Measurements from ENCODE around the gene PDAP1.
"Not testable (repeated sequence)": the region's sequence is repeated elsewhere in the genome, so short reads cannot be mapped to it uniquely, and the experiment has no call there.

The PDAP1 gene

DNA sequence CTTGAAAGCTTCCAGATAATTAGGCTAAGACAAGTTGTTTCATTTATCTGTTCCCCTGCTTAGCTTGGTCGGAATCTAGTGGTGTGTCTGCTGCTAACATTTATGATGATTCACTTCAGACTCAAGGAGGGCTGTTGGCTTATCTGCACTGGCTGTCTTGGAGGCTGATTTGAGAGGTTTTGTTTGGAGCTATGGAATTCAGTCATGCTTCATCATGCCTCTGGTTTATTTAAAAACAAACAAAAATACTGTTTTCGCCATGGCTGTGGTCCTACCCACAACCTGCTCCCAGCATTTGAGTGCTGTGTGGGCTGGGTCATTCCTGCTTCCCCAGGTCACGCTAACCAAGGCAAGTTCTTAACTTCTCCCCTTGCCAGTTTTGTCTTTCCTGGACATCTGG, 45.6 kb downstream of the PDAP1 start:
- Histone ChIP-seq H3K27me3 (ENCODE audit: control insufficient read depth, insufficient read depth, low read length) (no peaks in the 10 kb centered on the region), H3K36me3 (ENCODE audit: control insufficient read depth, insufficient read depth, low read length) (peaks cover 65% of the 10 kb centered on the region), H3K9ac (ENCODE audit: low read depth, low read length) (no peak overlapping the region), H3K27ac (ENCODE audit: low read depth, low read length) (no peak overlapping the region), H3K4me3 (ENCODE audit: low read depth, low read length) (no peak overlapping the region), H3K9me3 (ENCODE audit: control insufficient read depth, insufficient read depth, low read length) (no peaks in the 10 kb centered on the region), H3K4me1 (ENCODE audit: control insufficient read depth, insufficient read depth, low read length) (peaks cover 15% of the 10 kb centered on the region)

- Histone ChIP-seq H3K9ac (ENCODE audit: low read depth, low read length) (no peak overlapping the region), H3K4me3 (ENCODE audit: low read depth, low read length) (no peak overlapping the region), H3K4me1 (ENCODE audit: control insufficient read depth, insufficient read depth, low read length) (no peaks in the 10 kb centered on the region), H3K27ac (ENCODE audit: low read depth, low read length) (no peak overlapping the region), H3K27me3 (ENCODE audit: control insufficient read depth, insufficient read depth, low read length) (no peaks in the 10 kb centered on the region), H3K9me3 (ENCODE audit: control insufficient read depth, insufficient read depth, low read length) (no peaks in the 10 kb centered on the region), H3K36me3 (ENCODE audit: control insufficient read depth, insufficient read depth, low read length) (peaks cover 62% of the 10 kb centered on the region)
Measured at GRCh38 chr7:99359465-99360154, 48.8 kb downstream of the PDAP1 start.

DNA sequence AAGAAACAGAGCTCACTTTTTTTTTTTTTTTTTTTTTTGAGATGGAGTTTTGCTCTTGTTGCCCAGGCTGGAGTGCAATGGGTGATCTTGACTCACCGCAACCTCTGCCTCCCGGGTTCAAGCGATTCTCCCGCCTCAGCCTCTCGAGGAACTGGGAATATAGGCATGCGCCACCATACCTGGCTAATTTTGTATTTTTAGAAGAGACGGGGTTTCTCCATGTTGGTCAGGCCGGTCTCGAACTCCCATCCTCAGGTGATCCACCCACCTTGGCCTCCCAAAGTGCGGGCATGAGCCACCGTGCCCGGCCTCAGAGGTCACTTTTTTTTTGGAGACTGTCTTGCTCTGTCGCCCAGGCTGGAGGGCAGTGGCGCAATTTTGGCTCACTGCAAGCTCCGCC, 49.9 kb downstream of the PDAP1 start:
- H3K27ac ChIP-seq (ENCODE audit: low read depth, low read length); H3K9me3 ChIP-seq (ENCODE audit: control insufficient read depth, insufficient read depth, low read length); H3K4me3 ChIP-seq (ENCODE audit: low read depth, low read length); H3K4me1 ChIP-seq (ENCODE audit: control insufficient read depth, insufficient read depth, low read length); H3K27me3 ChIP-seq (ENCODE audit: control insufficient read depth, insufficient read depth, low read length); H3K9ac ChIP-seq (ENCODE audit: low read depth, low read length): not testable (repeated sequence)
- H3K36me3 ChIP-seq (ENCODE audit: control insufficient read depth, insufficient read depth, low read length), result peaks cover 59% of the 10 kb centered on the region

- Histone ChIP-seq H3K9ac (ENCODE audit: low read depth, low read length) (no peak overlapping the region), H3K36me3 (ENCODE audit: control insufficient read depth, insufficient read depth, low read length) (peaks cover 53% of the 10 kb centered on the region), H3K27me3 (ENCODE audit: control insufficient read depth, insufficient read depth, low read length) (no peaks in the 10 kb centered on the region), H3K4me1 (ENCODE audit: control insufficient read depth, insufficient read depth, low read length) (no peaks in the 10 kb centered on the region), H3K4me3 (ENCODE audit: low read depth, low read length) (no peak overlapping the region), H3K27ac (ENCODE audit: low read depth, low read length) (no peak overlapping the region), H3K9me3 (ENCODE audit: control insufficient read depth, insufficient read depth, low read length) (no peaks in the 10 kb centered on the region)
Measured at GRCh38 chr7:99357701-99358490, 50.5 kb downstream of the PDAP1 start.

GRCh38 chr7:99355098-99355497, 53.3 kb downstream of the PDAP1 start:
- Histone ChIP-seq H3K36me3 (ENCODE audit: control insufficient read depth, insufficient read depth, low read length) (peaks cover 58% of the 10 kb centered on the region), H3K27ac (ENCODE audit: low read depth, low read length) (no peak overlapping the region), H3K4me1 (ENCODE audit: control insufficient read depth, insufficient read depth, low read length) (no peaks in the 10 kb centered on the region), H3K9ac (ENCODE audit: low read depth, low read length) (no peak overlapping the region), H3K27me3 (ENCODE audit: control insufficient read depth, insufficient read depth, low read length) (no peaks in the 10 kb centered on the region), H3K9me3 (ENCODE audit: control insufficient read depth, insufficient read depth, low read length) (no peaks in the 10 kb centered on the region), H3K4me3 (ENCODE audit: low read depth, low read length) (no peak overlapping the region)

DNA sequence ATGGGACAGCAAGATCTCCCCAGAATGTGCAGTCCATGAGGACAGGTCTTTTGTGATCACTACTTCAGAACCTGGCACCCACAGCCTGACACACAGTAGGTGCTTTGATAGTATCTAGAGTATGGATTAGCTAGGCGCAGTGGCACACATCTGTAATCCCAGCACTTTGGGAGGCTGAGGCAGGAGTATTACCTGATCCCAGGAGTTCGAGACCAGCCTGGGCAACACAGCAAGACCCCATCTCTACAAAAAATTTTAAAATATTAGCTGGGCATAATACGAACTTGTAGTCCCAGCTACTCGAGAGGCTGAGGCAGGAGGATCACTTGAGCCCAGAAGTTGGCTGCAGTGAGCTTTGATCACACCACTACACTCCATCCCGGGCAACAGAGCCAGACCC, 56.1 kb downstream of the PDAP1 start:
- Histone ChIP-seq H3K4me3 (ENCODE audit: low read depth, low read length) (no peak overlapping the region), H3K27ac (ENCODE audit: low read depth, low read length) (no peak overlapping the region), H3K36me3 (ENCODE audit: control insufficient read depth, insufficient read depth, low read length) (peaks cover 59% of the 10 kb centered on the region), H3K4me1 (ENCODE audit: control insufficient read depth, insufficient read depth, low read length) (no peaks in the 10 kb centered on the region), H3K9me3 (ENCODE audit: control insufficient read depth, insufficient read depth, low read length) (no peaks in the 10 kb centered on the region), H3K27me3 (ENCODE audit: control insufficient read depth, insufficient read depth, low read length) (no peaks in the 10 kb centered on the region), H3K9ac (ENCODE audit: low read depth, low read length) (no peak overlapping the region)

DNA sequence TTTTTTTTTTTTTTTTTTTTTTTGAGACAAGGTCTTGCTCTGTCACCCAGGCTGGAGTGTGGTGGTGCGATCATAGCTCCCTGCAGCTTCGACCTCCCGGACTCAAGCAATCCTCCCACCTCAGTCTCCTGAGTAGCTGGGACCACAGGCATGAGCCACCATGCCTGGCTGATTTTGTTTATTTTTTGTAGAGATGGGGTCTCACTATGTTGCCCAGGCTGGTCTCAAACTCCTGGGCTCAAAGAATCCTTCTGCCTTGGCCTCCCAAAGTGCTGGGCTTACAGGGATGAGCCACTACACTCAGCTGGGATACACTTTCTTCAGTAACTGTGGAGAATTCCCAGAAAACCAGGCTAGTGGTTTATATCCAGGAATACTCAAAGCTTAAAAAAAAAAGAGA, 57.8 kb downstream of the PDAP1 start:
- not testable (repeated sequence) for H3K9me3 ChIP-seq (ENCODE audit: control insufficient read depth, insufficient read depth, low read length); H3K27me3 ChIP-seq (ENCODE audit: control insufficient read depth, insufficient read depth, low read length); H3K4me3 ChIP-seq (ENCODE audit: low read depth, low read length); H3K4me1 ChIP-seq (ENCODE audit: control insufficient read depth, insufficient read depth, low read length); H3K27ac ChIP-seq (ENCODE audit: low read depth, low read length); H3K9ac ChIP-seq (ENCODE audit: low read depth, low read length)
- peaks cover 62% of the 10 kb centered on the region for H3K36me3 ChIP-seq (ENCODE audit: control insufficient read depth, insufficient read depth, low read length)

All from HUES48 (cell line).